Renal cortex interstitium (tissue), 11 donors: ENCODE results near the gene CBFB. TPM values are rescaled to one million over a fixed set of nuclear protein-coding genes. Genes with fewer than 3 reads are reported as not detected.

Source experiments
- DNase-seq, 11 donors: peaks; one replicate each; pipeline ENCODE4 v3.0.0-alpha.2; 2013; ENCODE audit warnings: low read depth in 9 of 11, low spot score in 4 of 11; ENCODE audit errors: extremely low read depth in 1 of 11
- polyA plus RNA-seq, 3 donors: library from polyadenylated mRNA; unstranded; fragments of 120-200 nt; gene quantifications; one replicate each; pipeline ENCODE4 v1.2.1, GENCODE V29; 2013; ENCODE audit not compliant: insufficient read length in 3 of 3

Gene CBFB
- polyA plus RNA-seq, 3 donors = 71.7 to 76.4 (median 75.3) TPM

DNA sequence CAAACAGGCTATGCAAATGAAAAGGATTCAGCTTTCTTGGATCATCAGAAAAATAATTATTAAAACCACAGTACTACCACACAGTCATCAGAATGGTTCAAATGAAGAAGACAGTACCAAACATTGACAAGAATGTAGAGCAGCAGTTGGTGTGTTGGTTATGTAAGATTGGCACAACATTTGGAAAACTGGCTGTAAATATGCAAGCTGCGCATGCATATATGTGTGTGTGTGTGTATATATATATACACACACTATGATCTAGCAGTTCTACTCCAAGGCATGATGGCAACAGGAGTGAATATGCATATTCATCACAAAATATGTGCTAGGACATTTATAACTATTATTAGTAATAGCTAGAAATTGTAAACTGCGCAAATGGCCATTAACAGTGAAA is 46.4 kb downstream of the CBFB start:
- no peak for DNase-seq

DNA sequence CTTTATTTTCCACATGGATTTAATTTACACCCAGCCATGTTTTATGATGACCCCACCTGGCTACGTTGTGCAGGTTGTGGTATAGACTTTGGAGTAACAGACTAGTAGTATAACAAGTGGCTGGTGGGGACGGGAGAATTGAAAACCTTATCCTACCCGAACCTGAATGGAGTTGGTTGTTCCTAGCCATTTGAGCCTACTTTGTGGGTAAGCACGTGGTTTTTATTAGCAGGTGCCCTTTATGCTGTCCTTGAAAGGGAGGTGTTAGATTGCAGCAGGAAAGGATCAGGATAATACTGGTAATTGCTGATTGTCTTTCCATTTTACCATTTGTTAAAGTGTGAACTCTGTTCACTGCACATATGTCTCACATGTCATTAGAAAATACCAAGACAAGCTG is 48.9 kb downstream of the CBFB start:
- DNase-seq = no peak

- DNase-seq = no peak
Observed at GRCh38 chr16:67082100-67082499, 53.2 kb downstream of the CBFB start.

GRCh38 chr16:67082891-67083290 is 53.9 kb downstream of the CBFB start:
- no peak for DNase-seq

GRCh38 chr16:67084345-67085028 is 55.5 kb downstream of the CBFB start:
- no peak for DNase-seq

DNA sequence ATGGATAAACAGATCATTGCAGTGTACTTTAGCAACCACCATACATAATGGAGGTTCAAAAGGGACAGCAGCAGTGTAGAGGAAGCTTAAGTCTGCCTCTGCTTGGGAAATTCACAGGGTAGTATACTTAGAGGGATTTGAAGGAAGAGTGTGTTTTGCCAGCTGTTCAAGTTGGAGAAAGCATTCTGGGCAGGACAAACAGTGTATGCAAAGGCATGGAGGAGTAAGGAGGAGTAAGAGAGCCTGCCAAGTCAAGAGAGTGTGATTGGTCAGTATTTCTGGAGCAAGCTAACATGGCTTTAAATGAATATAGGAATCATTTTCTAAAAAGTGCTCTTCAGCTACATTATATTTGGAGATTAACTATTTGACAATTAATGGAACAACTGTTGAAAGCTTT is 57.9 kb downstream of the CBFB start:
- no peak for DNase-seq

GRCh38 chr16:67087291-67087690 is 58.3 kb downstream of the CBFB start:
- no peak for DNase-seq

DNA sequence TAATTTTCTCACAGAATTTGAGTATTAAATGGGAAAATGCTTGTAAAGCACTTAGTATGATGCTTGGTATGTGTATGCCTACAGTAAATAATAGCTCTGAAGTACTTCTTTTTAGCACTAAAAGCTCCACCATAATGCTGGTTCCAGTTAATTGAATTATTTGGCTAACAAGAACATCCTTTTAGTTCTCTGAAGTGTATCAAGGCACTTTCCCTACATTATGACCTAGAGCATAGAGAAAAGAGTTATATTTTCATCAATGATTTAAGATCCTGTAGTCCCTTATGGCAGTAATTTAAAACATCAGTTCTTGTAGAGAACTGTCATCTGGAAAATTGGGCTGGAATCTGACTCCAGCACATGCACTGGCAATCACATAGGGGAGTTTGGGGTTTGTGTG is 58.9 kb downstream of the CBFB start:
- DNase-seq = no peak

- no peak for DNase-seq
Observed at GRCh38 chr16:67088551-67088950, 59.6 kb downstream of the CBFB start.

DNA sequence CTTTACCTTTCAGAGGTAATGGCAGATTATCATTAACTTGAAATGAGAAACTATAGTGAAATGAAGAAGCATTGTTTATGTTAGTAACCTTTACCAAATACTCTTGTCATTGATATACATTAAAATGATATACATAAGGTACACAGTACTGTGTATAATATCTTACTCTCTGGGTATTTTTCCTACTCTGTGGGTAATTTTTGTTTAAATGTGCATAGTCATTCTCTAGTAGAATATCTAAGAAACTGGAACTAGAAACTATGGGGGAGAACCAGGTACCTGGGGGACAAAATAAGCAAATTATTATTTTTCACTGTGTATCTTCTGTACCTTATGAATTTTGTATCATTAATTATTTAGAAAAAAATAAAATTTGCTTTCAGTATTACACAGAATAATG is 60.2 kb downstream of the CBFB start:
- DNase-seq = no peak

- DNase-seq = peak in 5 of 11 donors; percentile 29 to 57 (median 35)
Observed at GRCh38 chr16:67091906-67092566, 63.1 kb downstream of the CBFB start.

DNA sequence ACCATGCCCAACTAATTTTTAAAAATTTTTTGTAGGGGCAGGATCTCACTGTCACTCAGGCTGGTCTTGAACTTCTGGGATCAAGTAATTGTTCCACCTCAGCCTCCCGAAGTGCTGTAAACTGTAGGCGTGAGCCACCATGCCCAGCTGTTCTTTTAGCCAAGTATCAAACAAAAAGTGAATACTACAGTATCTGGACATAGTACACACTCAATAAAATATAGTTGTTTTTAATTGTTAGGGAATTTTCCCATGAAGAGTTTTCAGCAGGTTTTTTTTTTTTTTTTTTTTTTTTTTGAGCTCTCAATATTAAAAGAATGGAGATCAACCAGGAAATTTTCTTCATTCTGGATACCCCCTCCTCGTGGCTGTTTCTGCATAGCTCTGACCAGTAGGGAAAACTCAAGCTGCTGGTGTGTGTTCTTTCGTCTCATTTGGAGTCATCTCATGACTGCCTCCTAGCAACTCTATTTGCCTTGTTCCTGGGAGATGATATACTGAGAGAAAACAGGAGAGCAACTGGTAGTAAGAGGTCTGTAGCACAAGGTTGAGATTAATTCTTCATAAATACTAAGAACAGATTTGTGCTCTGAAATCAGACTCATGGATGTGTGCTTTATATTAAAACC is 64.3 kb downstream of the CBFB start:
- DNase-seq = no peak

GRCh38 chr16:67098599-67098998 is 69.7 kb downstream of the CBFB start:
- DNase-seq = no peak

DNA sequence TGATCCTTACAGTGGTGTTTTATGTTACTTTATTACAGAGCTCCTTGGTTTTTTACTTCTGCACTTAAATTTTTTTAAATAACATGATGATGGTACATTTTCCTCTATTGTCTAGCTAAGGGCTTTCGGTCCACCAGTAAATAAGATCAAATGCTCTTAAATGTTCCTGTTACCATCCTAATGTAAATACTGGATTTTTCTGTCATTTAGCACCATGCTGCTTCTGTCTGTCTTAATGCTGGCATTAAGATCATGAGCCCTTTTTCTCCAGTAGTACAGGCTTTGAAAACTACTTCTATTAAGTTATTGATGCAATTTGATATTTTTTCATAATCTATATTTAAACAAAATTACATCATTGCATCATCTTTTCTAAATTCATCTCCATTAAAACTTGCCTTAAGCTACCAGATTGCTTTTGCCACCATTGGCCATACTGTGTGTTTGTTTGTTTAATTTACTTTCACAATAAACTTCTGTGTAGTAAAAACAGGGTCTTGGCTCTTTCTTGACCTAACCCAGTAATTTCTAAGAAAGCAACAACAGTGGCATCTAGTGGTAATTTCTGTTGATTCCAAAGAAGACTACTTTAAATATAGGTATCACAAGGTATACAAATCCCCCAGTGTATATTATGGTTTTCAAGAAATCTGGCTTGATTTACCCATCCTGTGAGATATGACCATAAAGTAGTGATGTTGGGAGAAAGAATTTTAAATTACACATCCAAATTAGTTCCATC is 71.8 kb downstream of the CBFB start:
- DNase-seq = no peak

- no peak for DNase-seq
Observed at GRCh38 chr16:67101311-67102082, 72.5 kb downstream of the CBFB start.

GRCh38 chr16:67104061-67104460 is 75.1 kb downstream of the CBFB start:
- DNase-seq = no peak

- no peak for DNase-seq
Observed at GRCh38 chr16:67104845-67105244, 75.9 kb downstream of the CBFB start.

DNA sequence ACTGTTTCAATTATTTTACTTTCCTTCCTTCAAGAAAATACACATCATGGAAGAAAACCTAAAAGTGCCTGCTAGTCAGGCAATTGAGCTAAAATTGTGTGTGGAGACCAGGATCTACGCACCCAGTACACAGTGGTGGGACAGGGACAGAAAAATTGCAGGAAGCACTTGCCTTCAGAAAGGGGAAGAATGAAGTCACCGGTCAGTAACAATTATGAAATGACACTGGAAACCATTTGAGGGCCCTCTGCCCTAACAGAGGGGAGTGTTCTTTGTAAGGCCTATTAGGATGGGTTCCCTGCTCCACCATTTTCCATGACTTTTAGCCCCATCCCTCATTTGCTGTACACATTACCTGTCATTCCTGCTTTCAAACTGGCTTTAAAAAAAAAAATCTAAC is 76.3 kb downstream of the CBFB start:
- DNase-seq = no peak

DNA sequence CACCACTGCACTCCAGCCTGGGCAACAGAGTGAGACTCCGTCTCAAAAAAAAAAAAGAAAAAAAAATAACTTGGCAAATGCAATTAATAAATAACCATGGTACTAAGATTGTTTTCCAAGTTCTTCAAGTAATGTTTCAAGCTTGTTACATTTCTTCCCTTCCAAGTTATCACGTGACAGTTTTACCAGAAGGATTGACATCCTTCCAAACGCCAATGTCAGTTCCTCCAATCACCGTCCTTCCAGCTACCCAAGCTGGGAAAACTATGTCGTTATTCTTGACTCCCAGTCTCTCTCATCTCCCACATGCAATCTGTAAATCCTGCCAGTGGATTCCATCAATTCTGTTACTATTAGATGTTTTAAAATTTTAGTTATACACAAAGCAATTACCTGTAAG is 76.9 kb downstream of the CBFB start:
- DNase-seq = no peak
